ENCODE data around the gene UBA3. TPM values are rescaled to one million over a fixed set of nuclear protein-coding genes. Genes with fewer than 3 reads are reported as not detected.
A peak's percentile ranks its signal among the peaks of the same experiment; 100 is the strongest.

UBA3 gene
- total RNA-seq, 2 donors from 2014 or later: 53.5 to 56.2 TPM

GRCh38 chr3:69044608-69045007 lies 35.6 kb downstream of the UBA3 start:
- Mint-ChIP-seq H3K27me3 (no peaks in the 10 kb centered on the region), H3K4me1 (peaks cover 26% of the 10 kb centered on the region), H3K36me3 (ENCODE audit: low read depth) (peaks cover 11% of the 10 kb centered on the region), H3K27ac (peak overlapping the region; percentile 29), H3K4me3 (no peak overlapping the region)
- DNase-seq (no peak), ATAC-seq (no peak)
- no peaks in the 10 kb centered on the region for H3K9me3 ChIP-seq (ENCODE audit: control insufficient read depth, low read length, poor library complexity, severe bottlenecking)

- ATAC-seq (no peak), DNase-seq (no peak)
- H3K4me3 Mint-ChIP-seq: no peak overlapping the region
- no peaks in the 10 kb centered on the region for H3K9me3 ChIP-seq (ENCODE audit: control insufficient read depth, low read length, poor library complexity, severe bottlenecking)
- H3K27ac Mint-ChIP-seq: no peak overlapping the region
- H3K36me3 Mint-ChIP-seq (ENCODE audit: low read depth): peaks cover 2% of the 10 kb centered on the region
- no peaks in the 10 kb centered on the region for H3K27me3 Mint-ChIP-seq
- no peaks in the 10 kb centered on the region for H3K4me1 Mint-ChIP-seq
Measured at GRCh38 chr3:69033470-69033869, 46.7 kb downstream of the UBA3 start.

- H3K4me1 Mint-ChIP-seq: no peaks in the 10 kb centered on the region
- H3K4me3 Mint-ChIP-seq: peak overlapping the region; percentile 36
- ATAC-seq: no peak
- no peaks in the 10 kb centered on the region for H3K9me3 ChIP-seq (ENCODE audit: control insufficient read depth, low read length, poor library complexity, severe bottlenecking)
- peaks cover 2% of the 10 kb centered on the region for H3K36me3 Mint-ChIP-seq (ENCODE audit: low read depth)
- H3K27ac Mint-ChIP-seq: peak overlapping the region; percentile 73
- DNase-seq: no peak
- H3K27me3 Mint-ChIP-seq: no peaks in the 10 kb centered on the region
Measured at GRCh38 chr3:69032737-69033136, 47.4 kb downstream of the UBA3 start.

- H3K4me3 Mint-ChIP-seq: no peak overlapping the region
- H3K27ac Mint-ChIP-seq: no peak overlapping the region
- DNase-seq (no peak), ATAC-seq (no peak)
- H3K9me3 ChIP-seq (ENCODE audit: control insufficient read depth, low read length, poor library complexity, severe bottlenecking): no peaks in the 10 kb centered on the region
- no peaks in the 10 kb centered on the region for H3K27me3 Mint-ChIP-seq
- H3K36me3 Mint-ChIP-seq (ENCODE audit: low read depth): peaks cover 3% of the 10 kb centered on the region
- H3K4me1 Mint-ChIP-seq: no peaks in the 10 kb centered on the region
Measured at GRCh38 chr3:69032142-69032541, 48.0 kb downstream of the UBA3 start.

- Mint-ChIP-seq H3K27me3 (no peaks in the 10 kb centered on the region), H3K27ac (no peak overlapping the region), H3K36me3 (ENCODE audit: low read depth) (peaks cover 5% of the 10 kb centered on the region), H3K4me3 (no peak overlapping the region), H3K4me1 (no peaks in the 10 kb centered on the region)
- DNase-seq (no peak), ATAC-seq (no peak)
- H3K9me3 ChIP-seq (ENCODE audit: control insufficient read depth, low read length, poor library complexity, severe bottlenecking): no peaks in the 10 kb centered on the region
Measured at GRCh38 chr3:69031635-69032034, 48.5 kb downstream of the UBA3 start.

GRCh38 chr3:69020857-69021256 lies 59.3 kb downstream of the UBA3 start:
- no peak for DNase-seq
- no peak overlapping the region for H3K4me3 Mint-ChIP-seq
- H3K4me1 Mint-ChIP-seq: peaks cover 6% of the 10 kb centered on the region
- no peaks in the 10 kb centered on the region for H3K9me3 ChIP-seq (ENCODE audit: control insufficient read depth, low read length, poor library complexity, severe bottlenecking)
- peaks cover 3% of the 10 kb centered on the region for H3K36me3 Mint-ChIP-seq (ENCODE audit: low read depth)
- H3K27ac Mint-ChIP-seq: no peak overlapping the region
- H3K27me3 Mint-ChIP-seq: no peaks in the 10 kb centered on the region
- no peak for ATAC-seq

- Mint-ChIP-seq H3K27me3 (no peaks in the 10 kb centered on the region), H3K36me3 (ENCODE audit: low read depth) (peaks cover 3% of the 10 kb centered on the region), H3K4me3 (no peak overlapping the region), H3K4me1 (peaks cover 6% of the 10 kb centered on the region), H3K27ac (no peak overlapping the region)
- no peaks in the 10 kb centered on the region for H3K9me3 ChIP-seq (ENCODE audit: control insufficient read depth, low read length, poor library complexity, severe bottlenecking)
- ATAC-seq (peak; percentile 48), DNase-seq (no peak)
Measured at GRCh38 chr3:69020424-69020823, 59.7 kb downstream of the UBA3 start.

- H3K4me3 Mint-ChIP-seq: no peak overlapping the region
- no peak for DNase-seq
- no peaks in the 10 kb centered on the region for H3K9me3 ChIP-seq (ENCODE audit: control insufficient read depth, low read length, poor library complexity, severe bottlenecking)
- H3K4me1 Mint-ChIP-seq: peaks cover 18% of the 10 kb centered on the region
- H3K27ac Mint-ChIP-seq: no peak overlapping the region
- H3K36me3 Mint-ChIP-seq (ENCODE audit: low read depth): no peaks in the 10 kb centered on the region
- ATAC-seq: no peak
- H3K27me3 Mint-ChIP-seq: no peaks in the 10 kb centered on the region
Measured at GRCh38 chr3:69016901-69017300, 63.3 kb downstream of the UBA3 start.

GRCh38 chr3:69016102-69016501 lies 64.1 kb downstream of the UBA3 start:
- Mint-ChIP-seq H3K36me3 (ENCODE audit: low read depth) (no peaks in the 10 kb centered on the region), H3K27me3 (no peaks in the 10 kb centered on the region), H3K4me1 (peaks cover 19% of the 10 kb centered on the region), H3K27ac (no peak overlapping the region), H3K4me3 (no peak overlapping the region)
- ATAC-seq (no peak), DNase-seq (no peak)
- no peaks in the 10 kb centered on the region for H3K9me3 ChIP-seq (ENCODE audit: control insufficient read depth, low read length, poor library complexity, severe bottlenecking)

GRCh38 chr3:69014022-69014580 lies 66.1 kb downstream of the UBA3 start:
- H3K36me3 Mint-ChIP-seq (ENCODE audit: low read depth): no peaks in the 10 kb centered on the region
- peak overlapping the region; percentile 82 for H3K4me3 Mint-ChIP-seq
- H3K27me3 Mint-ChIP-seq: no peaks in the 10 kb centered on the region
- H3K4me1 Mint-ChIP-seq: peaks cover 21% of the 10 kb centered on the region
- ATAC-seq (no peak), DNase-seq (no peak)
- H3K9me3 ChIP-seq (ENCODE audit: control insufficient read depth, low read length, poor library complexity, severe bottlenecking): no peaks in the 10 kb centered on the region
- H3K27ac Mint-ChIP-seq: peak overlapping the region; percentile 57

GRCh38 chr3:69013253-69014021 lies 66.7 kb downstream of the UBA3 start, which contains the start of gene EOGT:
Gene EOGT, minus strand, starts transcription at chr3:69013684. Its CDS starts 3,838 bp downstream, at chr3:69009846.
- H3K4me1 Mint-ChIP-seq: peaks cover 21% of the 10 kb centered on the region
- no peaks in the 10 kb centered on the region for H3K36me3 Mint-ChIP-seq (ENCODE audit: low read depth)
- ATAC-seq: peak; percentile 86
- peak within 1 kb of the TSS; percentile 90 for H3K4me3 Mint-ChIP-seq
- H3K27me3 Mint-ChIP-seq: no peaks in the 10 kb centered on the region
- H3K27ac Mint-ChIP-seq: peak within 1 kb of the TSS; percentile 57
- H3K9me3 ChIP-seq (ENCODE audit: control insufficient read depth, low read length, poor library complexity, severe bottlenecking): no peaks in the 10 kb centered on the region
- DNase-seq: peak; percentile 65 to 75 (median 72)

- DNase-seq (peak in 1 of 3 donors; percentile 6), ATAC-seq (no peak)
- no peak overlapping the region for H3K27ac Mint-ChIP-seq
- H3K36me3 Mint-ChIP-seq (ENCODE audit: low read depth): no peaks in the 10 kb centered on the region
- peak overlapping the region; percentile 90 for H3K4me3 Mint-ChIP-seq
- H3K9me3 ChIP-seq (ENCODE audit: control insufficient read depth, low read length, poor library complexity, severe bottlenecking): no peaks in the 10 kb centered on the region
- H3K4me1 Mint-ChIP-seq: peaks cover 21% of the 10 kb centered on the region
- no peaks in the 10 kb centered on the region for H3K27me3 Mint-ChIP-seq
Measured at GRCh38 chr3:69012800-69013252, 67.3 kb downstream of the UBA3 start.

GRCh38 chr3:69012100-69012799 lies 67.9 kb downstream of the UBA3 start:
- DNase-seq (no peak), ATAC-seq (no peak)
- no peaks in the 10 kb centered on the region for H3K27me3 Mint-ChIP-seq
- peak overlapping the region; percentile 90 for H3K4me3 Mint-ChIP-seq
- no peaks in the 10 kb centered on the region for H3K9me3 ChIP-seq (ENCODE audit: control insufficient read depth, low read length, poor library complexity, severe bottlenecking)
- peaks cover 19% of the 10 kb centered on the region for H3K4me1 Mint-ChIP-seq
- H3K27ac Mint-ChIP-seq: no peak overlapping the region
- no peaks in the 10 kb centered on the region for H3K36me3 Mint-ChIP-seq (ENCODE audit: low read depth)

Data from T-helper 17 cell (primary cell).